Measurements from ENCODE around the gene DRC1.

DRC1 gene

GRCh38 chr2:26500406-26500805 is 98.7 kb downstream of the DRC1 start:
- POLR2A ChIA-PET = no interaction called here
- no peak for TF ChIP-seq CTCF (IDR thresholded peaks at IDR 0.05; ENCODE audit: insufficient read depth, low read length, missing control alignments)
- CTCF ChIA-PET = interaction anchor here (1.2 to 1.3 kb wide), 2 partner anchors 8 to 77 kb away, joined by 6 to 7 read pairs; no protein-coding TSS in a partner anchor
- H3K4me3 ChIP-seq (ENCODE audit: low read depth, low read length) = no peak overlapping the region
- DNase-seq (ENCODE audit: low read depth, low spot score) = no peak

GRCh38 chr2:26503231-26503880 is 101.6 kb downstream of the DRC1 start:
- POLR2A ChIA-PET = no interaction called here
- H3K4me3 ChIP-seq (ENCODE audit: low read depth, low read length) = no peak overlapping the region
- CTCF ChIA-PET = interaction anchor here (0.6 to 2.8 kb wide), 12 partner anchors 12 to 243 kb away, joined by 3 to 13 read pairs (median 5); no protein-coding TSS in a partner anchor
- peak; percentile 67 for TF ChIP-seq CTCF (IDR thresholded peaks at IDR 0.05; ENCODE audit: insufficient read depth, low read length, missing control alignments)
- DNase-seq (ENCODE audit: low read depth, low spot score) = no peak

- POLR2A ChIA-PET = no interaction called here
- DNase-seq (ENCODE audit: low read depth, low spot score) = no peak
- CTCF ChIA-PET = interaction anchor here (0.6 to 2.5 kb wide), 9 partner anchors 9 to 232 kb away, joined by 3 to 9 read pairs (median 3); no protein-coding TSS in a partner anchor
- TF ChIP-seq CTCF (IDR thresholded peaks at IDR 0.05; ENCODE audit: insufficient read depth, low read length, missing control alignments) = no peak
- no peak overlapping the region for H3K4me3 ChIP-seq (ENCODE audit: low read depth, low read length)
Measured at GRCh38 chr2:26504002-26504401, 102.3 kb downstream of the DRC1 start.

- ChIA-PET POLR2A (no interaction called here), CTCF (no interaction called here)
- no peak overlapping the region for H3K4me3 ChIP-seq (ENCODE audit: low read depth, low read length)
- no peak for TF ChIP-seq CTCF (IDR thresholded peaks at IDR 0.05; ENCODE audit: insufficient read depth, low read length, missing control alignments)
- no peak for DNase-seq (ENCODE audit: low read depth, low spot score)
Measured at GRCh38 chr2:26506279-26506678, 104.6 kb downstream of the DRC1 start.

Measured in AG04449 (cell line).